Measurements from ENCODE around the gene SPATS2L. TPM values are rescaled to one million over a fixed set of nuclear protein-coding genes. Genes with fewer than 3 reads are reported as not detected.

SPATS2L gene
- total RNA-seq, 1 donor from 2014 or later: 29.1 TPM

GRCh38 chr2:200348897-200349563, 42.5 kb downstream of the SPATS2L start:
- Histone ChIP-seq H3K4me2 (no peak overlapping the region), H3F3A (ENCODE audit: low read depth) (peaks cover 21% of the 10 kb centered on the region), H3K4me1 (peaks cover 35% of the 10 kb centered on the region), H3K36me3 (no peaks in the 10 kb centered on the region), H4K20me1 (ENCODE audit: low read depth) (no peaks in the 10 kb centered on the region), H3K27ac (no peak overlapping the region), H3K9ac (no peak overlapping the region), H3K79me2 (ENCODE audit: low read depth) (no peaks in the 10 kb centered on the region), H3K27me3 (no peaks in the 10 kb centered on the region), H3K4me3 (no peak overlapping the region), H2AFZ (replicated peaks) (no peak overlapping the region), H3K9me3 (ENCODE audit: low read depth) (no peaks in the 10 kb centered on the region)
- DNase-seq (ENCODE audit: low spot score): no peak
- no peaks in the 10 kb centered on the region for H3K27me3 Mint-ChIP-seq (ENCODE audit: insufficient read depth, low read depth)
- no peak for TF ChIP-seq EZH2 (IDR thresholded peaks at IDR 0.05)
- TF ChIP-seq EZH2phosphoT487 (IDR thresholded peaks at IDR 0.05): no peak
- no peak for TF ChIP-seq CTCF (IDR thresholded peaks at IDR 0.05)
- H3K27ac Mint-ChIP-seq: peak overlapping the region; percentile 51
- H3K4me3 Mint-ChIP-seq: no peak overlapping the region
- H3K4me1 Mint-ChIP-seq: peaks cover 51% of the 10 kb centered on the region
- peaks cover 14% of the 10 kb centered on the region for H3K9me3 Mint-ChIP-seq
- peaks cover 22% of the 10 kb centered on the region for H3K36me3 Mint-ChIP-seq

- Histone ChIP-seq H4K20me1 (ENCODE audit: low read depth) (no peaks in the 10 kb centered on the region), H3K79me2 (ENCODE audit: low read depth) (no peaks in the 10 kb centered on the region)
- H3K36me3 Mint-ChIP-seq: peaks cover 15% of the 10 kb centered on the region
Observed at GRCh38 chr2:200349868-200350267, 43.4 kb downstream of the SPATS2L start.

GRCh38 chr2:200350850-200351285, 44.4 kb downstream of the SPATS2L start:
- Histone ChIP-seq H3K79me2 (ENCODE audit: low read depth) (peaks cover 6% of the 10 kb centered on the region), H3K27me3 (no peaks in the 10 kb centered on the region), H3K36me3 (no peaks in the 10 kb centered on the region), H3K4me1 (peaks cover 35% of the 10 kb centered on the region), H3K4me2 (no peak overlapping the region), H3K4me3 (no peak overlapping the region), H3K9ac (no peak overlapping the region), H2AFZ (replicated peaks) (no peak overlapping the region), H3K9me3 (ENCODE audit: low read depth) (no peaks in the 10 kb centered on the region), H4K20me1 (ENCODE audit: low read depth) (no peaks in the 10 kb centered on the region), H3F3A (ENCODE audit: low read depth) (peaks cover 21% of the 10 kb centered on the region), H3K27ac (no peak overlapping the region)
- Mint-ChIP-seq H3K4me3 (no peak overlapping the region), H3K27ac (no peak overlapping the region), H3K4me1 (peaks cover 55% of the 10 kb centered on the region), H3K36me3 (peaks cover 12% of the 10 kb centered on the region), H3K9me3 (no peaks in the 10 kb centered on the region), H3K27me3 (ENCODE audit: insufficient read depth, low read depth) (peaks cover 2% of the 10 kb centered on the region)
- DNase-seq (ENCODE audit: low spot score): no peak
- no peak for TF ChIP-seq EZH2phosphoT487 (IDR thresholded peaks at IDR 0.05)
- TF ChIP-seq EZH2 (IDR thresholded peaks at IDR 0.05): no peak
- no peak for TF ChIP-seq CTCF (IDR thresholded peaks at IDR 0.05)

More at GRCh38 chr2:200349868-200350267, 43.4 kb downstream of the SPATS2L start:
- Histone ChIP-seq H3K9ac (no peak overlapping the region), H3K36me3 (no peaks in the 10 kb centered on the region), H3K27me3 (no peaks in the 10 kb centered on the region), H3F3A (ENCODE audit: low read depth) (peaks cover 21% of the 10 kb centered on the region), H3K9me3 (ENCODE audit: low read depth) (no peaks in the 10 kb centered on the region), H3K4me3 (no peak overlapping the region), H2AFZ (replicated peaks) (no peak overlapping the region), H3K27ac (no peak overlapping the region), H3K4me1 (peaks cover 35% of the 10 kb centered on the region), H3K4me2 (no peak overlapping the region)
- Mint-ChIP-seq H3K27me3 (ENCODE audit: insufficient read depth, low read depth) (peaks cover 2% of the 10 kb centered on the region), H3K27ac (peak overlapping the region; percentile 7), H3K9me3 (peaks cover 5% of the 10 kb centered on the region), H3K4me1 (peaks cover 54% of the 10 kb centered on the region), H3K4me3 (no peak overlapping the region)
- DNase-seq (ENCODE audit: low spot score): no peak
- no peak for TF ChIP-seq CTCF (IDR thresholded peaks at IDR 0.05)
